Measurements from ENCODE around the gene LCE6A. TPM values are rescaled to one million over a fixed set of nuclear protein-coding genes. Genes with fewer than 3 reads are reported as not detected.

LCE6A gene
- total RNA-seq, 2 donors from 2014 or later: not detected

DNA sequence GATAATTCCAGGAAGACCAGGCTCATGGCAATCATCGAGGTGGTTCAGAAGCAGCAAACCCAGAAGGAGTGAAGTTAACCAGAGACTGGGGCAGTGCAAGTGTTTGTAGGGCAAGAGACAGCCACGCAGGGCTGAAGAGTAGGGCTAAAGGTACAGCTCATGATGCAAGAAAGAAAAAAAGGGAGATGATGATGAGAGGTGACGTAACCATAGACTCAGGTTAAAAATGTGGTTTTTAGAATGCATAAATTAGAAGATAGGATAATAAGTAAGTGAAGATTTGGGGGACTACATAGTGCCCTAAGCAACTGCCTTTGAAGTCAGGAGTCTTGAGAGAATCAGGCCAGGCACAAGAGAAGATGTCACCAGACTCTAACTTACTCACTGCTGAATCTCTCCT is 17.5 kb downstream of the LCE6A start:
- Histone ChIP-seq H3K27ac (no peak overlapping the region), H3K36me3 (no peaks in the 10 kb centered on the region), H3K9me3 (no peaks in the 10 kb centered on the region), H3K27me3 (replicated peaks; ENCODE audit: insufficient read depth) (peaks cover 2% of the 10 kb centered on the region), H3K4me3 (no peak overlapping the region), H3K4me1 (replicated peaks) (no peaks in the 10 kb centered on the region)
- intact Hi-C loops (cut with DNase I): no loop called here
- DNase-seq (ENCODE audit: low spot score): no peak
- 88% methylated on average over 3 of the region's 3 CpGs for WGBS
- no peak for TF ChIP-seq POLR2A (IDR thresholded peaks at IDR 0.05)
- TF ChIP-seq, protein P1, sequence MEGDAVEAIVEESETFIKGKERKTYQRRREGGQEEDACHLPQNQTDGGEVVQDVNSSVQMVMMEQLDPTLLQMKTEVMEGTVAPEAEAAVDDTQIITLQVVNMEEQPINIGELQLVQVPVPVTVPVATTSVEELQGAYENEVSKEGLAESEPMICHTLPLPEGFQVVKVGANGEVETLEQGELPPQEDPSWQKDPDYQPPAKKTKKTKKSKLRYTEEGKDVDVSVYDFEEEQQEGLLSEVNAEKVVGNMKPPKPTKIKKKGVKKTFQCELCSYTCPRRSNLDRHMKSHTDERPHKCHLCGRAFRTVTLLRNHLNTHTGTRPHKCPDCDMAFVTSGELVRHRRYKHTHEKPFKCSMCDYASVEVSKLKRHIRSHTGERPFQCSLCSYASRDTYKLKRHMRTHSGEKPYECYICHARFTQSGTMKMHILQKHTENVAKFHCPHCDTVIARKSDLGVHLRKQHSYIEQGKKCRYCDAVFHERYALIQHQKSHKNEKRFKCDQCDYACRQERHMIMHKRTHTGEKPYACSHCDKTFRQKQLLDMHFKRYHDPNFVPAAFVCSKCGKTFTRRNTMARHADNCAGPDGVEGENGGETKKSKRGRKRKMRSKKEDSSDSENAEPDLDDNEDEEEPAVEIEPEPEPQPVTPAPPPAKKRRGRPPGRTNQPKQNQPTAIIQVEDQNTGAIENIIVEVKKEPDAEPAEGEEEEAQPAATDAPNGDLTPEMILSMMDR (IDR thresholded peaks at IDR 0.05): no peak
- TF ChIP-seq POLR2AphosphoS5 (IDR thresholded peaks at IDR 0.05): no peak

DNA sequence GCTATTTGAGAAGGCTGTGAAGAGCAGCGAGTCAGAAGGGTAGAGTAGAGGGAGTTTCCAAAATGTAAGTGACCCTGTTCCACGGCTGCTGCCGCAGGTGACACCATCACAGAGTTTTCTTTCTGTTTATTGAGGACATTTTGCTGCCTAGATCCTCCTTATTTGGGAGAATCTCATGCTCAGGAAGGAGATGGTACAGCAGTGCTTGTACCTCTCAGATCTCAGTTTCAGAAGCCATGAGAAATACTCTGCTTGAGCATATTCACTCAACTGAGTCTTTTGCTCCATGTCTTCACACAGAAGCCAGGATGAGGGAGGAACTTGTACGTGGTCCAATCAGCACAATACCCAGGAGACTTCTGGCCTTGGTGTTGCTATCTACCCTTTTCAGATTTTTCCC is 18.7 kb downstream of the LCE6A start:
- Histone ChIP-seq H3K9me3 (no peaks in the 10 kb centered on the region), H3K4me3 (no peak overlapping the region), H3K27me3 (replicated peaks; ENCODE audit: insufficient read depth) (peaks cover 2% of the 10 kb centered on the region), H3K27ac (no peak overlapping the region), H3K4me1 (replicated peaks) (no peaks in the 10 kb centered on the region), H3K36me3 (no peaks in the 10 kb centered on the region)
- 87% methylated on average over 4 of the region's 4 CpGs for WGBS
- intact Hi-C loops (cut with DNase I): no loop called here
- TF ChIP-seq POLR2AphosphoS5 (IDR thresholded peaks at IDR 0.05): no peak
- no peak for DNase-seq (ENCODE audit: low spot score)

DNA sequence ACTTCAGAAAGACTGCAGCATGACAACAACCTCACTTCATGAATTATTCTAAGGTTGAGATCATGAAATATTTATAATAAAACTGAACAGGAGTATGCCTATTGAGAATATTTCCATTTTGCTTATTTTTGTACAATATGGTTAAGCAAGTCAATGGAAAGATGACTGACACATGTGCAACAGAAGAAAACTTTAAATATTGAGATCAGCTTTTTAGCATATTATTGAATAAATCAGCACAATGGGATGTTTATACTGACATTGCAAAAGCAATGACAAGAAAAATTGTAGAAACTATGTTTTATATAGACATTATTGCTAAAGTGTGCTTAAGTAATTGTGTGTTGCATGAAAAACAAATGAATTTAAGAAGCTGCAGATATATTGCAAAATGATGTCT is 21.8 kb downstream of the LCE6A start:
- Histone ChIP-seq H3K36me3 (no peaks in the 10 kb centered on the region), H3K27me3 (replicated peaks; ENCODE audit: insufficient read depth) (no peaks in the 10 kb centered on the region), H3K4me3 (no peak overlapping the region), H3K9me3 (no peaks in the 10 kb centered on the region), H3K4me1 (replicated peaks) (no peaks in the 10 kb centered on the region), H3K27ac (no peak overlapping the region)
- TF ChIP-seq, protein P1 (IDR thresholded peaks at IDR 0.05): no peak
- TF ChIP-seq POLR2A (IDR thresholded peaks at IDR 0.05) (no peak), POLR2AphosphoS5 (IDR thresholded peaks at IDR 0.05) (no peak)
- intact Hi-C loops (cut with DNase I): no loop called here
- no peak for DNase-seq (ENCODE audit: low spot score)

DNA sequence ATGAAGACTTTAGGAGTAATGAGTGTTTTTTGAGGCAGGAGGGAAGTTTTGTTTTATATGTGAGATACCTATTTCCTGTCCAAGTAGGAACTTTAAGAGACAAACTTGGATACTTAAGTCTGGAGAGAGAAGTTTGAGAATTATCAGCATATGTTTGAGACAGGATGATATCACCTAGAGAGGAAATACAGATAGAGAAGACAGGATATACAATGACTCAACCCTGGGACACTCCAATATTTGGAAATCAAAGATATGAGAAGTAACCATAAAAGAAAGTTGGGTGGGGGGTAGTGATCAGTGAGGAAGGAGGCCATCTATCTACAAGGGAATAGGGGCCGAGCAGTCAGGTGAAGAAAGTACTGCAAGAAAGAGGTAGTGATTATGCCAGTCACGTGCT is 23.7 kb downstream of the LCE6A start:
- Histone ChIP-seq H3K4me1 (replicated peaks) (no peaks in the 10 kb centered on the region), H3K27ac (no peak overlapping the region), H3K27me3 (replicated peaks; ENCODE audit: insufficient read depth) (no peaks in the 10 kb centered on the region), H3K4me3 (no peak overlapping the region), H3K9me3 (no peaks in the 10 kb centered on the region), H3K36me3 (no peaks in the 10 kb centered on the region)
- no peak for DNase-seq (ENCODE audit: low spot score)
- intact Hi-C loops (cut with DNase I): no loop called here
- TF ChIP-seq POLR2A (IDR thresholded peaks at IDR 0.05) (no peak), POLR2AphosphoS5 (IDR thresholded peaks at IDR 0.05) (no peak)
- TF ChIP-seq, protein P1 (IDR thresholded peaks at IDR 0.05): no peak
- 70% methylated on average over 2 of the region's 2 CpGs for WGBS

DNA sequence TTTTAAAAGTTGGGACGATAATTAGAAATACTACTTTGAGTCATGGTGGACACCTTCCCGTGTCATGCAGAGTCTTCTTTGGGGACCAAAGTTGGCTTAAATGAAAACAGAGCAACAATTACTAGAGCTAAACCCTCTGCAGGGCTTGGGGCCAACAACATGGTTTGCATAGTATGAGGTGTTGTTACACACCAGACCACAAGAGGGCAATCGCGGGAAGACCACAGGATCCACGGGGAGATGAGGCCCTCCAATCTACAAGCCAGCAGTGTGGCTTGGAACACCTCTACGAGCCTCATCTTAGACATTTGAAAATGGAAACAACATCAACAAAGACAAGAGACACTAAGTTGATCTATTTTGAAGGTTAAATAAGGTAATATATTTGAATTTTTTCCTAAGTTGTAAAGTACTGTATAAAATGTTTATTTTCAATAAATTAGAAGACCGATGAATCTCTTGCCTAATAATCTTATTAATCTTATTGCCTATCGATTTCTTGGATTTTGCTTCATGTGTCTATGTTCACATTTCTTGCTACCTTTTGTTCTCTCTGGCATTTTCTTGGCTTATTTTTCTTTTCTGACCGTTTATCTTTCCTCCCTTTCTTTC is 27.3 kb downstream of the LCE6A start:
- intact Hi-C loops (cut with DNase I): loop anchor here (2.0 kb wide), 1 partner anchor 353 kb away; no protein-coding TSS in a partner anchor
- DNase-seq (ENCODE audit: low spot score): peak; percentile 29
- TF ChIP-seq, protein P1 (IDR thresholded peaks at IDR 0.05): peak in 3 of 4 experiments; percentile 23 to 50 (median 35)
- TF ChIP-seq POLR2AphosphoS5 (IDR thresholded peaks at IDR 0.05): no peak
- TF ChIP-seq POLR2A (IDR thresholded peaks at IDR 0.05): no peak
- H3K27ac ChIP-seq: no peak overlapping the region
- no peaks in the 10 kb centered on the region for H3K4me1 ChIP-seq (replicated peaks)
- H3K27me3 ChIP-seq (replicated peaks; ENCODE audit: insufficient read depth): no peaks in the 10 kb centered on the region
- H3K4me3 ChIP-seq: no peak overlapping the region
- H3K36me3 ChIP-seq: no peaks in the 10 kb centered on the region
- WGBS: 34% methylated on average over 9 of the region's 9 CpGs
- H3K9me3 ChIP-seq: no peaks in the 10 kb centered on the region

Data from prostate gland (tissue), 2 donors.